Keratinocyte (primary cell): ENCODE results near the gene MVB12B. TPM values are rescaled to one million over a fixed set of nuclear protein-coding genes. Genes with fewer than 3 reads are reported as not detected.

Experiments
- DNase-seq: peaks from one replicate; pipeline ENCODE4 v3.0.0-alpha.2; 2011; ENCODE audit warnings: low read depth, missing footprints, low spot score
- FAIRE-seq: peaks from 2 replicates; lab custom pipeline; 2011; peaks lifted over from hg19 to GRCh38; lab: Jason Lieb, UNC
- H2AFZ ChIP-seq: 2 replicates; pipeline ENCODE4 v1.6.0; 2012; ENCODE audit warnings: low read length, control low read depth, inconsistent platforms; ENCODE audit not compliant: control insufficient read depth
- H3K27ac ChIP-seq: 2 replicates; pipeline ENCODE4 v1.5.1; 2011; ENCODE audit warnings: low read length; ENCODE audit not compliant: control insufficient read depth, insufficient read depth
- H3K27me3 ChIP-seq: 3 replicates; pipeline ENCODE4 v1.6.0; 2011; ENCODE audit warnings: low read length; ENCODE audit not compliant: control insufficient read depth, insufficient read depth; ENCODE audit errors: extremely low read depth
- H3K36me3 ChIP-seq, 2 experiments: 2 replicates in 1 of 2; 3 replicates in 1 of 2; pipeline ENCODE4 v1.5.1; 2011; ENCODE audit warnings: low read length in 2 of 2, mild to moderate bottlenecking in 1 of 2; ENCODE audit not compliant: control insufficient read depth in 2 of 2, insufficient read depth in 2 of 2; ENCODE audit errors: extremely low read depth in 1 of 2
- H3K4me1 ChIP-seq: 3 replicates; pipeline ENCODE4 v1.5.1; 2011; ENCODE audit warnings: low read length; ENCODE audit not compliant: control insufficient read depth, insufficient read depth; ENCODE audit errors: extremely low read depth
- H3K4me2 ChIP-seq: 3 replicates; pipeline ENCODE4 v1.6.0; 2011; ENCODE audit warnings: low read depth, low read length; ENCODE audit not compliant: control insufficient read depth, insufficient read depth; ENCODE audit errors: extremely low read depth
- H3K4me3 ChIP-seq, 3 experiments: fragments of 200-600 bp in 1 of 3; sonication (generic) in 1 of 3; 2 replicates in 2 of 3; 3 replicates in 1 of 3; pipeline ENCODE4 v1.5.1; 2011 to 2016; ENCODE audit warnings: low read length in 3 of 3, mild to moderate bottlenecking in 3 of 3, control low read depth in 2 of 3, inconsistent platforms in 1 of 3, low read depth in 1 of 3, mixed read lengths in 1 of 3, mixed run types in 1 of 3, moderate library complexity in 1 of 3; ENCODE audit not compliant: control insufficient read depth in 2 of 3, insufficient read depth in 2 of 3; ENCODE audit errors: extremely low read depth in 1 of 3
- H3K79me2 ChIP-seq: 2 replicates; pipeline ENCODE4 v1.6.0; 2012; ENCODE audit warnings: low read length; ENCODE audit not compliant: control insufficient read depth, insufficient read depth
- H3K9ac ChIP-seq: 3 replicates; pipeline ENCODE4 v1.6.0; 2011; ENCODE audit warnings: low read length; ENCODE audit not compliant: control insufficient read depth, insufficient read depth; ENCODE audit errors: extremely low read depth
- H3K9me1 ChIP-seq: 3 replicates; pipeline ENCODE4 v1.6.0; 2011; ENCODE audit warnings: low read length; ENCODE audit not compliant: control insufficient read depth, insufficient read depth; ENCODE audit errors: extremely low read depth
- H3K9me3 ChIP-seq: 2 replicates; pipeline ENCODE4 v1.5.1; 2012; ENCODE audit warnings: low read depth, low read length; ENCODE audit not compliant: control insufficient read depth
- H4K20me1 ChIP-seq: 3 replicates; pipeline ENCODE4 v1.6.0; 2011; ENCODE audit warnings: low read length; ENCODE audit not compliant: control insufficient read depth, insufficient read depth; ENCODE audit errors: extremely low read depth
- CTCF ChIP-seq, 3 experiments: IDR thresholded peaks in 1 of 3; conservative IDR thresholded peaks in 1 of 3; optimal IDR thresholded peaks in 1 of 3; 2 replicates in 2 of 3; 3 replicates in 1 of 3; pipeline versions ENCODE3 to v1.5.1; 2011; ENCODE audit warnings: low read length in 3 of 3, mild to moderate bottlenecking in 3 of 3, moderate library complexity in 2 of 3, control low read depth in 1 of 3, inconsistent platforms in 1 of 3; ENCODE audit not compliant: insufficient read depth in 2 of 3; ENCODE audit errors: extremely low read depth in 1 of 3
- EZH2 ChIP-seq: IDR thresholded peaks from one replicate; pipeline ENCODE4 v1.6.1; 2012; ENCODE audit warnings: inconsistent platforms, mild to moderate bottlenecking, low read length, moderate library complexity
- dilution Hi-C: fragments of 300-500 bp; cut with MboI; formaldehyde crosslinking; loops from one replicate; pipeline ENCODE4 v1.7.0; 2020; ENCODE audit warnings: low sequenced_read_pairs; ENCODE audit not compliant: extremely low pct_ligation_motif_present
- polyA plus RNA-seq, 5 experiments: library from polyadenylated mRNA; depleted of rRNA in 3 of 5; stranded (reverse) in 3 of 5; stranded (forward) in 1 of 5; unstranded in 1 of 5; fragments of >200 nt; gene quantifications; 1 replicate in 1 of 5; 2 replicates in 3 of 5; 3 replicates in 1 of 5; pipeline versions ENCODE4 v1.2.1 to v1.2.3, GENCODE V29; 2011 to 2012; ENCODE audit warnings: missing spikeins in 2 of 5, low read depth in 1 of 5, low replicate concordance in 1 of 5

Gene MVB12B
- polyA plus RNA-seq, 1 donor (not counting 4 experiments of a cell fraction or from before 2014, with no cell fraction given), result 1.2 TPM

- H2AFZ ChIP-seq, result no peak overlapping the region
- no peaks in the 10 kb centered on the region for H3K36me3 ChIP-seq
- H3K9me1 ChIP-seq, result no peaks in the 10 kb centered on the region
- no peak for FAIRE-seq
- H3K9ac ChIP-seq, result no peak overlapping the region
- no peak overlapping the region for H3K27ac ChIP-seq
- no peak overlapping the region for H3K4me3 ChIP-seq
- no peaks in the 10 kb centered on the region for H4K20me1 ChIP-seq
- no peaks in the 10 kb centered on the region for H3K4me1 ChIP-seq
- no peaks in the 10 kb centered on the region for H3K27me3 ChIP-seq
- H3K4me2 ChIP-seq, result no peak overlapping the region
- TF ChIP-seq CTCF (optimal IDR thresholded peaks at IDR 0.05 in 1 of 3, IDR thresholded peaks at IDR 0.05 in 1 of 3, conservative IDR thresholded peaks at IDR 0.05 in 1 of 3; ENCODE audit: extremely low read depth in 1 of 3, insufficient read depth in 2 of 3, low read length in 3 of 3) (no peak), EZH2 (no peak)
- no peaks in the 10 kb centered on the region for H3K9me3 ChIP-seq
- H3K79me2 ChIP-seq, result no peaks in the 10 kb centered on the region
- DNase-seq, result no peak
- dilution Hi-C loops, result no loop called here
Measured at GRCh38 chr9:126410229-126410628, 83.6 kb downstream of the MVB12B start.

GRCh38 chr9:126411225-126411947 lies 84.8 kb downstream of the MVB12B start:
- TF ChIP-seq CTCF (optimal IDR thresholded peaks at IDR 0.05 in 1 of 3, IDR thresholded peaks at IDR 0.05 in 1 of 3, conservative IDR thresholded peaks at IDR 0.05 in 1 of 3; ENCODE audit: extremely low read depth in 1 of 3, insufficient read depth in 2 of 3, low read length in 3 of 3) (no peak), EZH2 (no peak)
- no peaks in the 10 kb centered on the region for H4K20me1 ChIP-seq
- no peak overlapping the region for H3K27ac ChIP-seq
- no peak overlapping the region for H3K9ac ChIP-seq
- dilution Hi-C loops, result no loop called here
- H3K4me2 ChIP-seq, result no peak overlapping the region
- no peaks in the 10 kb centered on the region for H3K4me1 ChIP-seq
- no peaks in the 10 kb centered on the region for H3K27me3 ChIP-seq
- H3K4me3 ChIP-seq, result no peak overlapping the region
- no peaks in the 10 kb centered on the region for H3K36me3 ChIP-seq
- DNase-seq, result no peak
- FAIRE-seq, result no peak
- no peaks in the 10 kb centered on the region for H3K9me1 ChIP-seq
- no peaks in the 10 kb centered on the region for H3K9me3 ChIP-seq
- H3K79me2 ChIP-seq, result no peaks in the 10 kb centered on the region
- no peak overlapping the region for H2AFZ ChIP-seq
